ENCODE measurements around the gene CUL7.

CUL7 gene

GRCh38 chr6:43077981-43078511 lies 24.4 kb upstream of the CUL7 start:
- peak overlapping the region in 1 of 2 experiments; percentile 98; a peak in 2 of 4 replicates for H3K4me3 ChIP-seq (ENCODE audit: low read depth in 1 of 2, low read length in 2 of 2)
- H2AFZ ChIP-seq (ENCODE audit: low read depth, low read length), result no peak overlapping the region
- H4K20me1 ChIP-seq (ENCODE audit: insufficient read depth, low read length), result peaks cover 37% of the 10 kb centered on the region
- H3K9ac ChIP-seq (ENCODE audit: low read depth, low read length), result peak overlapping the region; percentile 99; the same call in 1 of the 2 replicates
- DNase-seq, result no peak
- H3K27me3 ChIP-seq (ENCODE audit: insufficient read depth, low read length, poor library complexity), result no peaks in the 10 kb centered on the region
- no peaks in the 10 kb centered on the region for H3K9me3 ChIP-seq (ENCODE audit: insufficient read depth, low read length, severe bottlenecking)
- H3K27ac ChIP-seq (ENCODE audit: low read length), result no peak overlapping the region
- peaks cover 14% of the 10 kb centered on the region for H3K36me3 ChIP-seq (ENCODE audit: insufficient read depth, low read length)
- H3K4me2 ChIP-seq (ENCODE audit: insufficient read depth, low read length), result peak overlapping the region; percentile 95
- H3K4me1 ChIP-seq (ENCODE audit: insufficient read depth, low read length), result peaks cover 22% of the 10 kb centered on the region
- peaks cover 59% of the 10 kb centered on the region for H3K79me2 ChIP-seq (ENCODE audit: insufficient read depth, low read length)
- no peak for ATAC-seq (ENCODE audit: insufficient read depth, low read depth)
- no peak for TF ChIP-seq EZH2 (IDR thresholded peaks at IDR 0.05; ENCODE audit: borderline replicate concordance, low read depth, low read length, severe bottlenecking)

GRCh38 chr6:43077333-43077809 lies 23.7 kb upstream of the CUL7 start:
- no peak for ATAC-seq (ENCODE audit: insufficient read depth, low read depth)
- DNase-seq, result no peak
- peak overlapping the region; percentile 83; the same call in 1 of the 2 replicates for H3K27ac ChIP-seq (ENCODE audit: low read length)
- H3K4me3 ChIP-seq (ENCODE audit: low read depth in 1 of 2, low read length in 2 of 2), result peak overlapping the region; percentile 96 to 98; a peak in 3 of 4 replicates
- no peaks in the 10 kb centered on the region for H3K9me3 ChIP-seq (ENCODE audit: insufficient read depth, low read length, severe bottlenecking)
- H3K79me2 ChIP-seq (ENCODE audit: insufficient read depth, low read length), result peaks cover 52% of the 10 kb centered on the region
- no peaks in the 10 kb centered on the region for H3K27me3 ChIP-seq (ENCODE audit: insufficient read depth, low read length, poor library complexity)
- TF ChIP-seq EZH2 (IDR thresholded peaks at IDR 0.05; ENCODE audit: borderline replicate concordance, low read depth, low read length, severe bottlenecking) (no peak), CTCF (IDR thresholded peaks at IDR 0.05; ENCODE audit: borderline replicate concordance, extremely low read depth, low read length, poor library complexity, severe bottlenecking) (no peak)
- peaks cover 22% of the 10 kb centered on the region for H3K4me1 ChIP-seq (ENCODE audit: insufficient read depth, low read length)
- peaks cover 31% of the 10 kb centered on the region for H4K20me1 ChIP-seq (ENCODE audit: insufficient read depth, low read length)
- peak overlapping the region; percentile 97 for H2AFZ ChIP-seq (ENCODE audit: low read depth, low read length)
- H3K9ac ChIP-seq (ENCODE audit: low read depth, low read length), result peak overlapping the region; percentile 99
- peak overlapping the region; percentile 95 for H3K4me2 ChIP-seq (ENCODE audit: insufficient read depth, low read length)
- H3K36me3 ChIP-seq (ENCODE audit: insufficient read depth, low read length), result peaks cover 14% of the 10 kb centered on the region

- H3K27ac ChIP-seq (ENCODE audit: low read length), result peak overlapping the region; percentile 83
- no peak for TF ChIP-seq CTCF (IDR thresholded peaks at IDR 0.05; ENCODE audit: borderline replicate concordance, extremely low read depth, low read length, poor library complexity, severe bottlenecking)
- TF ChIP-seq EZH2 (IDR thresholded peaks at IDR 0.05; ENCODE audit: borderline replicate concordance, low read depth, low read length, severe bottlenecking), result no peak
- peaks cover 22% of the 10 kb centered on the region for H3K4me1 ChIP-seq (ENCODE audit: insufficient read depth, low read length)
- H3K9me3 ChIP-seq (ENCODE audit: insufficient read depth, low read length, severe bottlenecking), result no peaks in the 10 kb centered on the region
- peak overlapping the region; percentile 97 for H2AFZ ChIP-seq (ENCODE audit: low read depth, low read length)
- peak overlapping the region; percentile 96 to 98 for H3K4me3 ChIP-seq (ENCODE audit: low read depth in 1 of 2, low read length in 2 of 2)
- no peaks in the 10 kb centered on the region for H3K27me3 ChIP-seq (ENCODE audit: insufficient read depth, low read length, poor library complexity)
- H4K20me1 ChIP-seq (ENCODE audit: insufficient read depth, low read length), result peaks cover 26% of the 10 kb centered on the region
- peaks cover 47% of the 10 kb centered on the region for H3K79me2 ChIP-seq (ENCODE audit: insufficient read depth, low read length)
- DNase-seq (peak; percentile 41), ATAC-seq (ENCODE audit: insufficient read depth, low read depth) (peak; percentile 35)
- H3K4me2 ChIP-seq (ENCODE audit: insufficient read depth, low read length), result peak overlapping the region; percentile 95
- peak overlapping the region; percentile 99 for H3K9ac ChIP-seq (ENCODE audit: low read depth, low read length)
- peaks cover 14% of the 10 kb centered on the region for H3K36me3 ChIP-seq (ENCODE audit: insufficient read depth, low read length)
Measured at GRCh38 chr6:43076464-43077332, 23.0 kb upstream of the CUL7 start.
